GM15510 (cell line): Measurements from ENCODE around the gene KCTD12.

Experiments
- POLR2A ChIP-seq: IDR thresholded peaks from 3 replicates; pipeline ENCODE4 v1.6.1; 2011; ENCODE audit warnings: borderline replicate concordance; ENCODE audit not compliant: insufficient read length; ENCODE audit errors: extremely low read depth

Gene KCTD12

GRCh38 chr13:76874479-76874878 lies 11.7 kb downstream of the KCTD12 start:
- no peak for TF ChIP-seq POLR2A

GRCh38 chr13:76873445-76873844 lies 12.8 kb downstream of the KCTD12 start:
- no peak for TF ChIP-seq POLR2A

GRCh38 chr13:76872675-76873074 lies 13.5 kb downstream of the KCTD12 start:
- TF ChIP-seq POLR2A = no peak

GRCh38 chr13:76871432-76871831 lies 14.8 kb downstream of the KCTD12 start:
- TF ChIP-seq POLR2A = no peak

- TF ChIP-seq POLR2A = no peak
Measured at GRCh38 chr13:76868371-76868770, 17.8 kb downstream of the KCTD12 start.

GRCh38 chr13:76865996-76866503 lies 20.2 kb downstream of the KCTD12 start:
- no peak for TF ChIP-seq POLR2A

GRCh38 chr13:76865109-76865508 lies 21.1 kb downstream of the KCTD12 start:
- TF ChIP-seq POLR2A = no peak

- no peak for TF ChIP-seq POLR2A
Measured at GRCh38 chr13:76864259-76864658, 21.9 kb downstream of the KCTD12 start.

- no peak for TF ChIP-seq POLR2A
Measured at GRCh38 chr13:76863022-76863421, 23.2 kb downstream of the KCTD12 start.

GRCh38 chr13:76861859-76862258 lies 24.3 kb downstream of the KCTD12 start:
- TF ChIP-seq POLR2A = no peak

- no peak for TF ChIP-seq POLR2A
Measured at GRCh38 chr13:76860706-76861105, 25.5 kb downstream of the KCTD12 start.

- no peak for TF ChIP-seq POLR2A
Measured at GRCh38 chr13:76854894-76855293, 31.3 kb downstream of the KCTD12 start.

GRCh38 chr13:76853921-76854608 lies 32.1 kb downstream of the KCTD12 start:
- no peak for TF ChIP-seq POLR2A

GRCh38 chr13:76853481-76853880 lies 32.7 kb downstream of the KCTD12 start:
- TF ChIP-seq POLR2A = no peak

GRCh38 chr13:76852986-76853385 lies 33.2 kb downstream of the KCTD12 start:
- TF ChIP-seq POLR2A = no peak

- no peak for TF ChIP-seq POLR2A
Measured at GRCh38 chr13:76851961-76852360, 34.2 kb downstream of the KCTD12 start.

GRCh38 chr13:76849493-76849892 lies 36.7 kb downstream of the KCTD12 start:
- TF ChIP-seq POLR2A = no peak

GRCh38 chr13:76848596-76848995 lies 37.6 kb downstream of the KCTD12 start:
- TF ChIP-seq POLR2A = no peak

GRCh38 chr13:76846363-76846762 lies 39.8 kb downstream of the KCTD12 start:
- TF ChIP-seq POLR2A = no peak
